HUES48 (cell line): ENCODE measurements around the gene BPGM.

Source experiments
- H3K27ac ChIP-seq: one replicate; pipeline ENCODE4 v1.7.0; 2013; ENCODE audit warnings: low read depth, low read length, inconsistent platforms
- H3K27me3 ChIP-seq: 2 replicates; pipeline ENCODE4 v1.6.1; 2013; ENCODE audit warnings: mild to moderate bottlenecking, low read length; ENCODE audit not compliant: control insufficient read depth, insufficient read depth
- H3K36me3 ChIP-seq: 2 replicates; pipeline ENCODE4 v1.6.1; 2013; ENCODE audit warnings: low read length; ENCODE audit not compliant: control insufficient read depth, insufficient read depth
- H3K4me1 ChIP-seq: 2 replicates; pipeline ENCODE4 v1.6.1; 2013; ENCODE audit warnings: mild to moderate bottlenecking, low read length; ENCODE audit not compliant: control insufficient read depth, insufficient read depth
- H3K4me3 ChIP-seq: 2 replicates; pipeline ENCODE4 v1.5.1; 2013; ENCODE audit warnings: mild to moderate bottlenecking, low read depth, low read length
- H3K9ac ChIP-seq: 2 replicates; pipeline ENCODE4 v1.6.1; 2013; ENCODE audit warnings: mild to moderate bottlenecking, low read depth, low read length, moderate library complexity
- H3K9me3 ChIP-seq: 2 replicates; pipeline ENCODE4 v1.6.1; 2013; ENCODE audit warnings: low read length; ENCODE audit not compliant: control insufficient read depth, insufficient read depth

Gene BPGM

DNA sequence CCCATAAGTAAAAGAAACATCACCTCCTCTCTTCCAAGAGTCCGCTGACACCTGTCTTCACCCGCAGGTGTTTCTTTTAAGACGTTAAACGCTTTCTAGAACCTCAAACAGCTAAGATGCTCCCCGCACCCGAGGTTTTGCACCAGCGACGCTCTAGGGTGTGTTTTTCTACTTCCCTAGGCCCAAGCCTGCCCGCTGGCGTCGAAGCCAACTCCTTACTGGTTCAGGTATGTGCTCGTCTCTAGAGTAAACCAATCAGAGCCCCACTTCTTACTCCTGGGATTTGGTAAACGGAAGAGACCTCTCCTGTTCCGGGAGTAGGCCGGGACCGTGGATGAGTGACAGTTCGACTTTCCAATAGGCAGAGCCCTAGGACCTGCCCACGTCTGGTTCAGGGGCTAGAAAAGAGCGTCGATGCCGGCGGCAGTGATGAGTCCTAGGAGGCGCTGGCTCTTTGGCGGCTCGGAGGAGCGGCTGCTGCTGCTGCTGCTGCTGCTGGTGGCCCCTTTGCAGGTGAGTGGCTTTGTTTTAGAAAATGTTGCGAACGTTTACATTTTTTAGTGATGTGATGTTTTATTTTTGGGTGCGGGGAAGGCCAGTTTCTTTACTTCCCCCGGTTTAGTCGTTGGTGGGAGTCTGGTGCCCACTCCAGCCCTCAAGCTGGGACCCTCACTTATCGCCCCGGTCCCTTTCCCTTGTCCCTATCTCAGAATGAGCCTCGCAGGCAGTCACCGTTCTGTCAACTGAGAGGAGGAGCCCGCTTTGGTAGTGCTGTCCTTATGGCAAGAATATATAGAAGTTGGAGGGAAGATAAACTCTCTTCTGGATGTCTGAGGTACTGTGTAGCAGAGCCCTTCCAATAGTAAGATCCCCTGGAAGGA, at the start of gene BPGM:
Gene BPGM (plus strand): TSS at position 429 of the 881 bp plus-strand sequence. CDS start 14,655 bp downstream, outside the sequence.
- Histone ChIP-seq H3K27me3 (no peaks in the 10 kb centered on the region), H3K4me1 (peaks cover 9% of the 10 kb centered on the region), H3K4me3 (peak within 1 kb of the TSS; percentile 85), H3K9ac (peak within 1 kb of the TSS; percentile 50), H3K27ac (peak within 1 kb of the TSS; percentile 34), H3K9me3 (no peaks in the 10 kb centered on the region), H3K36me3 (no peaks in the 10 kb centered on the region)

- Histone ChIP-seq H3K9ac (no peak overlapping the region), H3K27ac (no peak overlapping the region)
Observed at GRCh38 chr7:134599371-134599770, 47.3 kb upstream of the BPGM start.

DNA sequence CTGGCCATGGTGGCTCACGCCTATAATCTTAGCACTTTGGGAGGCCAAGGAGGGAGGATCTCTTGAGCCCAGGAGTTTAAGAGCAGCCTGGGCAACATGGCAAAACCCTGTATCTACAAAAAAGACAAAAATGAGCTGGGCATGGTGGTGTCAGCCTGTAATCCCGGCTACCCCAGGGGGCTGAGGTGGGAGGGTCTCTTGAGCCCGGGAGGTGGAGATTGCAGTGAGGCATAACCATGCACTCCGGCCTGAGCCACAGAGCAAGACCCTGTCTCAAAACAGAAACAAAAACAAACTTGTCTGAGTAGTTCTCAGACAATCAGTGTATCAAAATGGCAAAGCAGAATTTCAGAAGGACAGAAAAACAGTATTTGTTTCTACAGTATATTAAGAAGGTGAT, 45.2 kb upstream of the BPGM start:
- H3K36me3 ChIP-seq: no peaks in the 10 kb centered on the region
- peaks cover 3% of the 10 kb centered on the region; the same call in 1 of the 2 replicates for H3K9me3 ChIP-seq
- H3K4me3 ChIP-seq: no peak overlapping the region
- H3K4me1 ChIP-seq: peaks cover 4% of the 10 kb centered on the region; the same call in 1 of the 2 replicates
- no peak overlapping the region for H3K27ac ChIP-seq
- H3K9ac ChIP-seq: no peak overlapping the region
- H3K27me3 ChIP-seq: no peaks in the 10 kb centered on the region

More at GRCh38 chr7:134599371-134599770, 47.3 kb upstream of the BPGM start:
- Histone ChIP-seq H3K36me3 (no peaks in the 10 kb centered on the region), H3K4me3 (no peak overlapping the region), H3K4me1 (peaks cover 4% of the 10 kb centered on the region; the same call in 1 of the 2 replicates), H3K27me3 (no peaks in the 10 kb centered on the region), H3K9me3 (peaks cover 3% of the 10 kb centered on the region; the same call in 1 of the 2 replicates)

- H3K27me3 ChIP-seq: no peaks in the 10 kb centered on the region
- H3K4me1 ChIP-seq: peaks cover 4% of the 10 kb centered on the region; the same call in 1 of the 2 replicates
- H3K36me3 ChIP-seq: no peaks in the 10 kb centered on the region
- H3K27ac ChIP-seq: no peak overlapping the region
- H3K9ac ChIP-seq: no peak overlapping the region
- H3K4me3 ChIP-seq: no peak overlapping the region
- peaks cover 3% of the 10 kb centered on the region; the same call in 1 of the 2 replicates for H3K9me3 ChIP-seq
Observed at GRCh38 chr7:134602881-134603451, 43.7 kb upstream of the BPGM start.

GRCh38 chr7:134605978-134606923, 40.4 kb upstream of the BPGM start:
- Histone ChIP-seq H3K9me3 (no peaks in the 10 kb centered on the region), H3K27ac (no peak overlapping the region), H3K4me1 (peaks cover 4% of the 10 kb centered on the region; the same call in 1 of the 2 replicates), H3K27me3 (no peaks in the 10 kb centered on the region), H3K36me3 (no peaks in the 10 kb centered on the region), H3K4me3 (no peak overlapping the region), H3K9ac (no peak overlapping the region)

DNA sequence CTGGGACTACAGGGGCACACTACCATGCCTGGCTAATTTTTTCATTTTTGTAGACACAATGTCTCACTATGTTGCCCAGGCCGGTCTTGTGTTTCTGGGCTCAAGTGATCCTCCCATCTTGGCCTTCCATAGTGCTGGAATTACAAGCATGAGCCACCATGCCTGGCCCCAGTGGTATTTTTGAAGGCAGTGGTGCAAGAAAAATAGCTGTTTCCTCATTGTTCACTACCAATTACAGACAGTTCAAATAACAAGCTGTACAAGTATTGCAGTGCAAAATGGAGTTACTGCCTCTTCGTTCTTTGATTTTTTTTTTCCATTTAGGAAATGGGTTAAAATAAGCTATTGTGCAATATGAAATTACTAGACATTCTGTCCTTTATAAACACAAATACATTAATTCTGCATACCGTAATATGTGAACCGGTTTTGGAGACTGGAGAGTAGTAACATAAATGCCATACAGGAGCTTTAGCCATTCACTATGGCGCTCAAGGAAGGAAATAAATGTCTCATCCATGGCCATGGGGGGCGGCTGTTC, 35.0 kb upstream of the BPGM start:
- Histone ChIP-seq H3K36me3 (no peaks in the 10 kb centered on the region), H3K9me3 (no peaks in the 10 kb centered on the region), H3K4me1 (no peaks in the 10 kb centered on the region), H3K4me3 (no peak overlapping the region), H3K27ac (no peak overlapping the region), H3K9ac (no peak overlapping the region), H3K27me3 (no peaks in the 10 kb centered on the region)

- no peaks in the 10 kb centered on the region for H3K4me1 ChIP-seq
- H3K27me3 ChIP-seq: no peaks in the 10 kb centered on the region
- no peak overlapping the region for H3K27ac ChIP-seq
- H3K4me3 ChIP-seq: no peak overlapping the region
- H3K9ac ChIP-seq: no peak overlapping the region
- no peaks in the 10 kb centered on the region for H3K9me3 ChIP-seq
- no peaks in the 10 kb centered on the region for H3K36me3 ChIP-seq
Observed at GRCh38 chr7:134612197-134612596, 34.5 kb upstream of the BPGM start.

DNA sequence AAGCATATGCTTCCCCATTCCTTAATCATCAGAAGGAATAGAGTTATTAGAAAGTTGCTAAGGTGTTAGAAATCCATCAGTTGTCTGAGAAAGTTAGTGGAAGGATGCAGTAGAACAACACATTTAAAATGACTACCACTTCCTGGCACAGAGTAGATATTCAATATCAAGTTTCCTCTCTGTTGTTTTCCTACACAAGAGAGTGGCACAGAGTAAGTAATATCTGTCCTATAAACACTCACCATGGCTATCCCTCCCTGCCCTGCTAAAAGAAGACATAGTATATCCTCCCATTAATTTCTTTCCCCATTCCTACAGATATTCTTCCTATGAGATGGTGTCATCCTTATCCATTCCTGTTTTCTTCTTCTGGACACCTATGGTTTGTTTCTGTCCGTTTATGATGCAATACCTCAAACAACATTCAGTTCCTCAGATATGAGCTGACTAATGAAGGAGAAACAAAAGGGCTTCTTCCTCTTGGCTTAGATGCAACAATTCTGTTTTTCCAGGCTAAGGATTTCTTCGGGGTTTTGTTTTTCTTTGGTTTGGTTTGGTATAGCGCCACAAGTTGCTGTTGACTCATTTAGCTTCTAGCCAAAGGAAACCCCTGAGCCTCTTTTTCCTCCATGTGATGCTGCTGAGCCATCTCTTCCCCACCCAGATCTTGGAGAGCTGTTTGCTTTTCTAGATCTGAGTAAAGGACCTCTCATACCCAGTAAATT, 32.9 kb upstream of the BPGM start:
- no peaks in the 10 kb centered on the region for H3K9me3 ChIP-seq
- H3K36me3 ChIP-seq: no peaks in the 10 kb centered on the region
- no peak overlapping the region for H3K27ac ChIP-seq
- no peak overlapping the region for H3K4me3 ChIP-seq
- H3K4me1 ChIP-seq: no peaks in the 10 kb centered on the region
- no peak overlapping the region for H3K9ac ChIP-seq
- H3K27me3 ChIP-seq: no peaks in the 10 kb centered on the region

- Histone ChIP-seq H3K9me3 (no peaks in the 10 kb centered on the region), H3K9ac (no peak overlapping the region), H3K27me3 (no peaks in the 10 kb centered on the region), H3K36me3 (no peaks in the 10 kb centered on the region), H3K27ac (no peak overlapping the region), H3K4me3 (no peak overlapping the region), H3K4me1 (no peaks in the 10 kb centered on the region)
Observed at GRCh38 chr7:134616611-134617010, 30.0 kb upstream of the BPGM start.
